IMR-90 (cell line): ENCODE data around the gene KPNA3. TPM values are rescaled to one million over a fixed set of nuclear protein-coding genes. Genes with fewer than 3 reads are reported as not detected.

ENCODE experiments used
- ATAC-seq: fragments of 200-7000 bp; cut with Tn5 transposase; 2 replicates; pipeline ENCODE4 v1.9.1; 2020; ENCODE audit warnings: low read depth, mild to moderate bottlenecking, moderate library complexity
- BruUV-seq: library from RNA; stranded (reverse); fragments of 400-500 nt; replicated peaks from 2 replicates; lab custom pipeline; 2021; lab: Mats Ljungman, UMichigan
- CTCF ChIA-PET: fragments of 300-600 bp; formaldehyde crosslinking; extraction: SDS; loops from one replicate; lab custom pipeline; 2021; ENCODE audit warnings: antibody characterized with exemption; lab: Yijun Ruan, JAX
- POLR2A ChIA-PET: fragments of 300-600 bp; sonication (Branson Sonifier 250); formaldehyde crosslinking; loops from one replicate; lab custom pipeline; 2022; ENCODE audit warnings: antibody characterized with exemption; ENCODE audit not compliant: unreplicated experiment; lab: Charles Lee
- DNase-seq: peaks from one replicate; pipeline ENCODE4 v3.0.0; 2013
- H2AFZ ChIP-seq: replicated peaks from 2 replicates; pipeline ENCODE3; 2013; ENCODE audit warnings: low read length, mild to moderate bottlenecking; ENCODE audit not compliant: poor library complexity
- H2AK5ac ChIP-seq: 2 replicates; pipeline ENCODE4 v1.6.1; 2013; ENCODE audit warnings: low read depth, low read length, inconsistent platforms
- H2AK9ac ChIP-seq: replicated peaks from 2 replicates; pipeline ENCODE3; 2013; ENCODE audit warnings: mild to moderate bottlenecking, low read depth, low read length, moderate library complexity; ENCODE audit not compliant: poor library complexity
- H2BK120ac ChIP-seq: 2 replicates; pipeline ENCODE4 v1.6.1; 2013; ENCODE audit warnings: low read depth, low read length, inconsistent platforms
- H2BK15ac ChIP-seq: 3 replicates; pipeline ENCODE4 v1.6.1; 2013; ENCODE audit warnings: low read depth, low read length, inconsistent platforms
- H2BK20ac ChIP-seq: 2 replicates; pipeline ENCODE4 v1.6.1; 2013; ENCODE audit warnings: low read depth, mild to moderate bottlenecking, inconsistent platforms, low read length, moderate library complexity
- H2BK5ac ChIP-seq: 2 replicates; pipeline ENCODE4 v1.6.1; 2013; ENCODE audit warnings: mild to moderate bottlenecking, low read depth, low read length, inconsistent platforms; ENCODE audit not compliant: poor library complexity, severe bottlenecking
- H3K14ac ChIP-seq: replicated peaks from 2 replicates; pipeline ENCODE4 v1.6.1; 2013; ENCODE audit warnings: low read depth, low read length, inconsistent platforms
- H3K18ac ChIP-seq: 2 replicates; pipeline ENCODE4 v1.6.1; 2013; ENCODE audit warnings: low read depth, low read length, control low read depth
- H3K23ac ChIP-seq: 2 replicates; pipeline ENCODE4 v1.6.1; 2013; ENCODE audit warnings: low read depth, low read length, inconsistent platforms
- H3K27ac ChIP-seq: 2 replicates; pipeline ENCODE4 v1.5.1; 2013; ENCODE audit warnings: mild to moderate bottlenecking, control low read depth, low read length; ENCODE audit not compliant: insufficient read depth
- H3K27me3 ChIP-seq: 2 replicates; pipeline ENCODE4 v1.6.1; 2013; ENCODE audit warnings: low read length; ENCODE audit not compliant: control insufficient read depth, insufficient read depth
- H3K36me3 ChIP-seq: 2 replicates; pipeline ENCODE4 v1.6.1; 2013; ENCODE audit warnings: low read length, mixed read lengths; ENCODE audit not compliant: control insufficient read depth, insufficient read depth
- H3K4ac ChIP-seq: 2 replicates; pipeline ENCODE4 v1.6.1; 2013; ENCODE audit warnings: low read depth, low read length, inconsistent platforms
- H3K4me1 ChIP-seq: 2 replicates; pipeline ENCODE4 v1.6.1; 2013; ENCODE audit warnings: low read length, mixed read lengths; ENCODE audit not compliant: control insufficient read depth, insufficient read depth
- H3K4me2 ChIP-seq: 2 replicates; pipeline ENCODE4 v1.6.1; 2013; ENCODE audit warnings: low read depth, mild to moderate bottlenecking, control low read depth, low read length, moderate library complexity
- H3K4me3 ChIP-seq: 2 replicates; pipeline ENCODE4 v1.5.1; 2013; ENCODE audit warnings: low read depth, mild to moderate bottlenecking, control low read depth, low read length, moderate library complexity; ENCODE audit not compliant: insufficient read depth
- H3K56ac ChIP-seq: 2 replicates; pipeline ENCODE4 v1.6.1; 2013; ENCODE audit warnings: low read length, inconsistent platforms; ENCODE audit not compliant: insufficient read depth; ENCODE audit errors: extremely low read depth
- H3K79me1 ChIP-seq, 2 experiments: 2 replicates each; pipeline ENCODE4 v1.6.1; 2013; ENCODE audit warnings: low read length in 2 of 2, inconsistent platforms in 1 of 2, low read depth in 1 of 2
- H3K9ac ChIP-seq: 2 replicates; pipeline ENCODE4 v1.6.1; 2013; ENCODE audit warnings: low read depth, low read length, control low read depth
- H3K9me1 ChIP-seq: 2 replicates; pipeline ENCODE4 v1.6.1; 2013; ENCODE audit warnings: low read length, inconsistent platforms; ENCODE audit not compliant: insufficient read depth
- H3K9me3 ChIP-seq: 2 replicates; pipeline ENCODE4 v1.6.1; 2013; ENCODE audit warnings: low read length; ENCODE audit not compliant: control insufficient read depth, insufficient read depth
- H4K20me1 ChIP-seq: 2 replicates; pipeline ENCODE4 v1.6.1; 2013; ENCODE audit warnings: low read length, inconsistent platforms; ENCODE audit not compliant: insufficient read depth
- H4K5ac ChIP-seq: 2 replicates; pipeline ENCODE4 v1.6.1; 2013; ENCODE audit warnings: mild to moderate bottlenecking, low read depth, low read length, control low read depth
- H4K8ac ChIP-seq, 2 experiments: 2 replicates each; pipeline ENCODE4 v1.6.1; 2013; ENCODE audit warnings: low read depth in 2 of 2, low read length in 2 of 2, control low read depth in 1 of 2, inconsistent platforms in 1 of 2
- H4K91ac ChIP-seq: 2 replicates; pipeline ENCODE4 v1.6.1; 2013; ENCODE audit warnings: low read depth, low read length, inconsistent platforms; ENCODE audit not compliant: insufficient read depth
- WGBS, 2 experiments: methylation state at CpG; one replicate each; pipeline versions ENCODE4 v1.1.5 to v1.1.7; 2013; ENCODE audit warnings: missing lambda C conversion rate in 2 of 2; ENCODE audit not compliant: insufficient read length in 1 of 2; ENCODE audit errors: extremely low coverage in 2 of 2; 5-methylcytosine and 5-hydroxymethylcytosine counted together
- dilution Hi-C: fragments of 300-500 bp; cut with HindIII; formaldehyde crosslinking; loops from one replicate; pipeline ENCODE4 v1.14.3; 2018; ENCODE audit warnings: low sequenced_read_pairs; ENCODE audit not compliant: unreplicated experiment
- in situ Hi-C: fragments of 300-500 bp; cut with MboI; formaldehyde crosslinking; loops from 3 replicates; pipeline ENCODE4 v1.14.3; 2019; ENCODE audit warnings: low sequenced_read_pairs, inconsistent platforms, mixed read lengths
- intact Hi-C: fragments of 100-400 bp; cut with micrococcal nuclease; formaldehyde crosslinking; loops from 2 replicates; pipeline ENCODE4 v1.10.0; 2022
- polyA plus RNA-seq, 3 experiments: library from polyadenylated mRNA; depleted of rRNA; stranded (reverse); fragments of >200 nt; gene quantifications; 2 replicates each; pipeline ENCODE4 v1.2.3, GENCODE V29; 2012; ENCODE audit warnings: low replicate concordance in 1 of 3
- total RNA-seq: library from RNA; depleted of rRNA; stranded (reverse); fragments of >200 nt; gene quantifications from 2 replicates; pipeline ENCODE4 v1.2.3, GENCODE V29; 2012
- TF ChIP-seq, protein P1 (sequence below): fragments of 150-350 bp; IDR thresholded peaks from 2 replicates; pipeline ENCODE4 v1.6.1; 2016; ENCODE audit warnings: low read depth, mild to moderate bottlenecking, low read length, moderate library complexity, borderline replicate concordance

The KPNA3 gene
- total and polyA plus RNA-seq, 2 of the 4 experiments (the other 2 are of a cell fraction): 25.3 to 48.6 TPM

DNA sequence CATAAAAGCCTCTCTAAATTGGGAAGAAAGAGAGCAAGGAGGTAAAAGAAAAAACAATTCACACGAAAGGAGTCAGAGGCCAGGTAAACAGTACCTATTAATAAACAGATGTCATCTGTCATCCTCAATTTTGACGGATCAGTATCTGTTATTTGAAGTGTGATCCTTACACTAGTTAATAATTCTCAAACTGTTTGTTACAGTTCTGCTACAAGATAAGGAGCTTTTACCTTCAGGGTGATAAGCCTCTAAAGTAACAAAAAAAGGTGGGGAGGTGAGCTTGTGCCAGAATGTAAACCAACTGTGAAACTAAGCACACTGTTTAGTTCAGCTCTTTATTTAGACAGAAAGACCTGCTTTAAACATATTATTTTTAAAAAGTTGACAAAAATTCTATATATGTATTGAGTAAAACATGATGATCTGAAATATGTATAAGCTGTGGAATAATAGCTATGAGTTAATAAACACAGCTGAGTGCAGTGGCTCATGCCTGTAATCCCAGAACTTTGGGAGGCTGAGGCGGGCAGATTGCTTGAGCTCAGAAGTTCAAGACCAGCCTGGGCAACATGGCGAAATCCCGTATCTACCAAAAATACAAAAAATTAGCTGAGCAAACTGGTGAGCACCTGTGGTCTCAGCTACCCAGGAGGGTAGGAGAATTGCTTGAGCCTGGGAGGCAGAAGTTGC is 52.8 kb downstream of the KPNA3 start:
- intact Hi-C loops: no loop called here

More for the DNA sequence above, 52.8 kb downstream of the KPNA3 start:
- Histone ChIP-seq H2BK20ac (no peak overlapping the region), H3K36me3 (peaks cover 9% of the 10 kb centered on the region), H3K56ac (no peak overlapping the region), H2BK120ac (no peak overlapping the region), H3K9me1 (no peaks in the 10 kb centered on the region; the same call in 1 of the 2 replicates), H4K91ac (no peak overlapping the region), H2BK15ac (no peak overlapping the region), H4K8ac (no peak overlapping the region), H3K4me2 (no peak overlapping the region), H4K20me1 (no peaks in the 10 kb centered on the region), H3K23ac (no peak overlapping the region), H3K9ac (no peak overlapping the region), H3K18ac (no peak overlapping the region), H3K4me3 (no peak overlapping the region), H3K9me3 (no peaks in the 10 kb centered on the region), H2AK5ac (no peak overlapping the region), H3K27me3 (no peaks in the 10 kb centered on the region), H2AK9ac (no peak overlapping the region), H3K4me1 (no peaks in the 10 kb centered on the region), H3K4ac (no peak overlapping the region), H2AFZ (no peak overlapping the region), H2BK5ac (no peak overlapping the region), H3K27ac (no peak overlapping the region), H3K14ac (no peak overlapping the region), H4K5ac (no peak overlapping the region), H3K79me1 (peaks cover 14 to 15% of the 10 kb centered on the region in 2 experiments)
- ChIA-PET CTCF (interaction anchor here (0.6 kb wide), 1 partner anchor 285 kb away, joined by 3 read pairs; no protein-coding TSS in a partner anchor), POLR2A (no interaction called here)
- dilution Hi-C loops: no loop called here
- TF ChIP-seq, protein P1, sequence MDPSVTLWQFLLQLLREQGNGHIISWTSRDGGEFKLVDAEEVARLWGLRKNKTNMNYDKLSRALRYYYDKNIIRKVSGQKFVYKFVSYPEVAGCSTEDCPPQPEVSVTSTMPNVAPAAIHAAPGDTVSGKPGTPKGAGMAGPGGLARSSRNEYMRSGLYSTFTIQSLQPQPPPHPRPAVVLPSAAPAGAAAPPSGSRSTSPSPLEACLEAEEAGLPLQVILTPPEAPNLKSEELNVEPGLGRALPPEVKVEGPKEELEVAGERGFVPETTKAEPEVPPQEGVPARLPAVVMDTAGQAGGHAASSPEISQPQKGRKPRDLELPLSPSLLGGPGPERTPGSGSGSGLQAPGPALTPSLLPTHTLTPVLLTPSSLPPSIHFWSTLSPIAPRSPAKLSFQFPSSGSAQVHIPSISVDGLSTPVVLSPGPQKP: no peak
- ATAC-seq (no peak), DNase-seq (no peak)
- in situ Hi-C loops: no loop called here
- no TSS peak for BruUV-seq
- no CpG with 5 or more reads among the region's 5 CpGs for WGBS, 2 experiments
